ENCODE data around the gene PCDHGC3. TPM values are rescaled to one million over a fixed set of nuclear protein-coding genes. Genes with fewer than 3 reads are reported as not detected.

Gene PCDHGC3
- total RNA-seq, 1 experiment from 2014 or later: 29.1 TPM

GRCh38 chr5:141477815-141478214 lies 2.0 kb downstream of the PCDHGC3 start (continued):
- no peak for TF ChIP-seq PRDM15 (CRISPR knock-in tag; IDR thresholded peaks at IDR 0.05)
- no peak for TF ChIP-seq NR3C1 (CRISPR knock-in tag; conservative IDR thresholded peaks at IDR 0.05; ENCODE audit: low read depth)
- TF ChIP-seq CREM (CRISPR knock-in tag; IDR thresholded peaks at IDR 0.05): no peak
- TF ChIP-seq IRF1 (CRISPR knock-in tag; IDR thresholded peaks at IDR 0.05): no peak
- no peak for TF ChIP-seq NR2C2 (CRISPR knock-in tag; IDR thresholded peaks at IDR 0.05)
- no peak for TF ChIP-seq CBFB (CRISPR knock-in tag; IDR thresholded peaks at IDR 0.05; ENCODE audit: low read depth)
- TF ChIP-seq OVOL2 (CRISPR knock-in tag; IDR thresholded peaks at IDR 0.05; ENCODE audit: borderline replicate concordance): no peak

GRCh38 chr5:141478321-141478945 lies 2.7 kb downstream of the PCDHGC3 start:
- Mint-ChIP-seq H3K36me3 (peaks cover 7% of the 10 kb centered on the region), H3K27me3 (ENCODE audit: low read depth) (peaks cover 28% of the 10 kb centered on the region), H3K4me1 (peaks cover 48% of the 10 kb centered on the region), H3K4me3 (peak overlapping the region; percentile 50), H3K27ac (no peak overlapping the region), H3K9me3 (peaks cover 2% of the 10 kb centered on the region; the same call in 1 of the 2 replicates)
- DNase-seq (ENCODE audit: low spot score): peak; percentile 90
- ATAC-seq: peak; percentile 65
- POLR2A ChIA-PET: interaction anchor here (1.3 to 1.4 kb wide), 2 partner anchors 10 to 35 kb away, joined by 6 to 7 read pairs; partner anchors contain the start of gene PCDHGC5
- CTCF ChIA-PET: interaction anchor here (0.5 to 5.2 kb wide), 51 partner anchors 9 to 462 kb away, joined by 3 to 113 read pairs (median 6); partner anchors contain the start of genes PCDHB11, PCDHB14, PCDHB15 and PCDHB16
- TF ChIP-seq E2F1 (CRISPR knock-in tag; IDR thresholded peaks at IDR 0.05) (no peak), CTCF (IDR thresholded peaks at IDR 0.05) (peak; percentile 65), TEAD1 (CRISPR knock-in tag; IDR thresholded peaks at IDR 0.05) (no peak), SMAD4 (CRISPR knock-in tag; IDR thresholded peaks at IDR 0.05) (no peak), ZNF416 (CRISPR knock-in tag; IDR thresholded peaks at IDR 0.05) (no peak), E2F4 (CRISPR knock-in tag; IDR thresholded peaks at IDR 0.05; ENCODE audit: borderline replicate concordance, low read depth) (no peak), RELA (CRISPR knock-in tag; IDR thresholded peaks at IDR 0.05; ENCODE audit: borderline replicate concordance) (no peak), HMGXB4 (CRISPR knock-in tag; IDR thresholded peaks at IDR 0.05) (peak; percentile 50; the same call in 1 of the 2 replicates), MAX (CRISPR knock-in tag; IDR thresholded peaks at IDR 0.05) (peak; percentile 66; the same call in 1 of the 2 replicates), MXD4 (CRISPR knock-in tag; IDR thresholded peaks at IDR 0.05; ENCODE audit: borderline replicate concordance) (no peak), ZBTB43 (CRISPR knock-in tag; IDR thresholded peaks at IDR 0.05) (no peak), SOX15 (CRISPR knock-in tag; IDR thresholded peaks at IDR 0.05) (no peak)

Data from WTC11 (cell line).